ENCODE results near the gene OLFM4. TPM values are rescaled to one million over a fixed set of nuclear protein-coding genes. Genes with fewer than 3 reads are reported as not detected.
"Not testable (repeated sequence)": the region's sequence is repeated elsewhere in the genome, so short reads cannot be mapped to it uniquely, and the experiment has no call there.

OLFM4 gene
- total RNA-seq, 1 donor from 2014 or later = not detected

- Histone ChIP-seq H3K27ac (no peak overlapping the region), H3K9me3 (no peaks in the 10 kb centered on the region), H3K27me3 (no peaks in the 10 kb centered on the region), H3K4me3 (no peak overlapping the region), H3K4me1 (no peaks in the 10 kb centered on the region), H3K36me3 (no peaks in the 10 kb centered on the region)
- TF ChIP-seq CTCF (IDR thresholded peaks at IDR 0.05) = no peak
- no peak for DNase-seq (ENCODE audit: low spot score in 2 of 2)
- intact Hi-C loops (cut with DNase I) = no loop called here
Observed at GRCh38 chr13:53007872-53008271, 20.7 kb upstream of the OLFM4 start.

GRCh38 chr13:53010374-53011105 is 18.1 kb upstream of the OLFM4 start:
- Histone ChIP-seq H3K4me3 (no peak overlapping the region), H3K4me1 (no peaks in the 10 kb centered on the region), H3K9me3 (no peaks in the 10 kb centered on the region), H3K36me3 (no peaks in the 10 kb centered on the region), H3K27ac (no peak overlapping the region), H3K27me3 (no peaks in the 10 kb centered on the region)
- DNase-seq (ENCODE audit: low spot score in 2 of 2) = no peak
- intact Hi-C loops (cut with DNase I) = no loop called here
- no peak for TF ChIP-seq CTCF (IDR thresholded peaks at IDR 0.05)

GRCh38 chr13:53012707-53013106 is 15.9 kb upstream of the OLFM4 start:
- H3K4me1 ChIP-seq = no peaks in the 10 kb centered on the region
- intact Hi-C loops (cut with DNase I) = no loop called here
- no peaks in the 10 kb centered on the region for H3K27me3 ChIP-seq
- H3K4me3 ChIP-seq = no peak overlapping the region
- TF ChIP-seq CTCF (IDR thresholded peaks at IDR 0.05) = no peak
- no peak for DNase-seq (ENCODE audit: low spot score in 2 of 2)
- H3K36me3 ChIP-seq = no peaks in the 10 kb centered on the region
- no peaks in the 10 kb centered on the region for H3K9me3 ChIP-seq
- no peak overlapping the region for H3K27ac ChIP-seq

GRCh38 chr13:53013113-53013512 is 15.5 kb upstream of the OLFM4 start:
- intact Hi-C loops (cut with DNase I) = no loop called here
- TF ChIP-seq CTCF (IDR thresholded peaks at IDR 0.05) = no peak

GRCh38 chr13:53014018-53014417 is 14.6 kb upstream of the OLFM4 start:
- H3K4me3 ChIP-seq; H3K9me3 ChIP-seq; H3K36me3 ChIP-seq; H3K4me1 ChIP-seq; DNase-seq (ENCODE audit: low spot score in 2 of 2); intact Hi-C loops (cut with DNase I); H3K27ac ChIP-seq; H3K27me3 ChIP-seq: not testable (repeated sequence)

More at GRCh38 chr13:53013113-53013512, 15.5 kb upstream of the OLFM4 start:
- no peak for DNase-seq (ENCODE audit: low spot score in 2 of 2)
- H3K27me3 ChIP-seq = no peaks in the 10 kb centered on the region
- H3K4me3 ChIP-seq = no peak overlapping the region
- H3K27ac ChIP-seq = no peak overlapping the region
- no peaks in the 10 kb centered on the region for H3K9me3 ChIP-seq
- H3K4me1 ChIP-seq = no peaks in the 10 kb centered on the region
- H3K36me3 ChIP-seq = no peaks in the 10 kb centered on the region

- Histone ChIP-seq H3K9me3 (no peaks in the 10 kb centered on the region), H3K27me3 (no peaks in the 10 kb centered on the region), H3K4me1 (no peaks in the 10 kb centered on the region), H3K4me3 (no peak overlapping the region), H3K27ac (no peak overlapping the region), H3K36me3 (no peaks in the 10 kb centered on the region)
- intact Hi-C loops (cut with DNase I) = no loop called here
- TF ChIP-seq CTCF (IDR thresholded peaks at IDR 0.05) = no peak
- no peak for DNase-seq (ENCODE audit: low spot score in 2 of 2)
Observed at GRCh38 chr13:53014495-53015443, 13.8 kb upstream of the OLFM4 start.
